Fibroblast of peridontal ligament (primary cell): ENCODE measurements around the gene RPS8.
"Not testable (repeated sequence)": the region's sequence is repeated elsewhere in the genome, so short reads cannot be mapped to it uniquely, and the experiment has no call there.

Experiments
- DNase-seq: peaks from one replicate; pipeline ENCODE4 v3.0.0-alpha.2; 2010; ENCODE audit errors: extremely low read depth

The RPS8 gene

GRCh38 chr1:44780583-44781121, 5.3 kb downstream of the RPS8 start:
- no peak for DNase-seq

GRCh38 chr1:44783697-44784093, 8.4 kb downstream of the RPS8 start:
- DNase-seq, result no peak

GRCh38 chr1:44784094-44785028, 9.0 kb downstream of the RPS8 start:
- DNase-seq, result no peak

- no peak for DNase-seq
Measured at GRCh38 chr1:44785029-44785380, 9.7 kb downstream of the RPS8 start.

- DNase-seq, result no peak
Measured at GRCh38 chr1:44785501-44786137, 10.3 kb downstream of the RPS8 start.

GRCh38 chr1:44786138-44786840, 10.9 kb downstream of the RPS8 start:
- DNase-seq, result peak; percentile 35

- DNase-seq, result no peak
Measured at GRCh38 chr1:44786841-44787426, 11.6 kb downstream of the RPS8 start.

GRCh38 chr1:44787506-44787905, 12.2 kb downstream of the RPS8 start:
- DNase-seq, result no peak

GRCh38 chr1:44788120-44788860, 12.9 kb downstream of the RPS8 start, which contains the start of gene BEST4:
BEST4 (minus strand) TSS chr1:44788170; CDS start chr1:44787705, 465 bp downstream.
- no peak for DNase-seq

GRCh38 chr1:44790968-44791801, 15.8 kb downstream of the RPS8 start:
- DNase-seq, result no peak

- DNase-seq, result no peak
Measured at GRCh38 chr1:44792736-44793502, 17.6 kb downstream of the RPS8 start.

GRCh38 chr1:44797886-44798285, 22.5 kb downstream of the RPS8 start:
- DNase-seq, result not testable (repeated sequence)

GRCh38 chr1:44798481-44799365, 23.4 kb downstream of the RPS8 start:
- no peak for DNase-seq

- DNase-seq, result peak; percentile 96
Measured at GRCh38 chr1:44799770-44800584, 24.6 kb downstream of the RPS8 start, which contains the start of gene PLK3. PLK3 (plus strand) TSS chr1:44800377; CDS start chr1:44800464, 87 bp downstream.

- DNase-seq, result no peak
Measured at GRCh38 chr1:44801491-44802305, 26.4 kb downstream of the RPS8 start.

- no peak for DNase-seq
Measured at GRCh38 chr1:44802306-44803061, 27.1 kb downstream of the RPS8 start.
